GDM1 (cell line): ENCODE measurements around the gene MCC.

Source experiments
- DNase-seq: peaks from one replicate; lab custom pipeline; 2025; lab: John Stamatoyannopoulos, UW

MCC gene

DNA sequence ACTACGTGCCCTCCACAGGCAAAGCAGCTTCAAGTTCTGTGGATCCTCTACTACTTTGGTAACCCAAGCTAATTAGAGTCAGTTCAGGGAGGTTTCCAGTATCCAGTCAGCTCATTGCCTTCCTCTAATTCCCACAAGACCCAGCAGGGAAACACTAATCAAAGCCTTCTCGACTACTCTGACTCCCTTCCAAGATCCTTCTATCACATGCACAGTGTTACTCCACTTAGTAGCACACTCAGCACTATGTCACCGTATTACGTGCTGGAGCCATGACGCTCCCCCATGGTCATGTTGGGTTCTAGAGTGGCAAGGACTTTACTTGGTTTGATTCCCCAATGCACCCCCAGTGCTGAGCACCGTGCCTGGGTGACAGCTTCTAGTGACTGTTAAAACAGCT, 458.6 kb downstream of the MCC start:
- DNase-seq = no peak

DNA sequence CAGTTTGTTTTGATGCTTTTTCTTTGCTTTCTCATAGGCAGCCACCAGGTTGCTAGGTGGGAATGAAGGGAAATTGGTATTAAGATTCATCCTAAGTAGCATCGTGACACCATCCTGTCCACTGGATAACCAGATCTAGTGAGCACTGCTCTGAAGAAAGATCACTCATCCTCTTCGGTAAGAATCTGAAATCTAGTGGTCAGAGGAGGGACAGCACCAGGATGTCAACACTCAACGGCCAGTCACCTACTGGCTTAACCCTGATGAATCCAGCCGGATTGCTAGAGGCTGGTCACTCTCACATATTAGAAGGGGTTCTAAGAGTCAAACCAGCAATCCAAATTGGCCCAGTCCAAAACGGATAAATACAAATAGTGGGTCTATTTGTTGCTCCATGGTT, 460.8 kb downstream of the MCC start:
- no peak for DNase-seq

DNA sequence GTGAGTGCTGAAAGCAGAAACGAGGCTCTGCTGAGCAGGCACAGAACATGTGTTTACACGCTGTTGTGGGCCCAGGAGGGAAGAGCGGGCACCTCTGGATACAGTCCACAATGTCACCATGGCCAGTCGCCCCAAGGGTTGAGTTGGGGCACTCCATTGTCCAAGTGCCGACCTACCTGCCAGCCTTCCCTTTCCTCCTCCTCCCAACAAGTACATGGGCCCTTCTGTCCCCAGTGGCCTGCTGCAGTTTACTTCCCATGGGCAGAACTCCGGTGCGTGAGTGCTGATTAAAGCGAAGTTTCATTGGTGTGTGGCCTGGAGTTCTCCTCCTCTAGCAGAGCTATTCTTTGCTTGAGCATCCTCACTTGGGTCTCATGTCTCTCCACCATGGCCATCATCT, 461.2 kb downstream of the MCC start:
- no peak for DNase-seq

DNA sequence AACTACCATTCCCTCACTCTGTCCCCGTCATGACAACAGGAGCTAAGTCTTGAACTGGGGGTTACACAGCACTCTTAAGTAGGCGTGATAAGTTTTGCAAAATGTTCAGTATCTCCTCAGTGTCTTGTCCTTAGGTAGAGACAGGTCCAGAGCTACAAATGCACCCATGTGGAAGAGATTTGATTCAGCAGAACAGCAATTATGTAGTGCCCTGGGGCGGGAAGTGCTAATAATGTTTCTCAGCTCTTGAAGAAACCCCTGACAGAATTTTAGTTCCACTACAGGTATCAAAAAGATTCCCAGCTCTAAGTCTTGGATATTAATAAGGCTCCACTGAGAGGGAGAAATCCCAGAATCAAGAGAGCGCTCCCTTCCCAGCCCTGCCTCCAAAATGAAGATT, 462.0 kb downstream of the MCC start:
- DNase-seq = no peak

DNA sequence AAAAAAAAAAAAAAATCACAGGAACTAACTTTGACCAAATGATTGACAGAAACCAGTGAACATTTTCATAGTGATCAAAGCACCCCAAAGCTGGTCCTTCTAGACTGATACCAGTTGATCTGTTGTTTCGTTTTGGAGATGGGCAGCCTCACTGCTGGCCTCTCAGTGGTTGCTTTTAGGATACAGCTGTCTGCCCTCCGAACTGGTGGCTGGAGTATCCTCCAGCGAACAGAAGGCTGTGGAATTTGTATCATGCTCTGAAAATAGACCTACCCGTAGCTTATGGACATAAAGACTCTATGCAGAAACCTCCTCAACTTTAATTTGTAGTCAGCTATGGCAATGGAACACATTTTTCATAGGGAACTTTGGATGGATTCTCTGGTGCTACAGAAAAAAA, 462.7 kb downstream of the MCC start:
- DNase-seq = no peak

DNA sequence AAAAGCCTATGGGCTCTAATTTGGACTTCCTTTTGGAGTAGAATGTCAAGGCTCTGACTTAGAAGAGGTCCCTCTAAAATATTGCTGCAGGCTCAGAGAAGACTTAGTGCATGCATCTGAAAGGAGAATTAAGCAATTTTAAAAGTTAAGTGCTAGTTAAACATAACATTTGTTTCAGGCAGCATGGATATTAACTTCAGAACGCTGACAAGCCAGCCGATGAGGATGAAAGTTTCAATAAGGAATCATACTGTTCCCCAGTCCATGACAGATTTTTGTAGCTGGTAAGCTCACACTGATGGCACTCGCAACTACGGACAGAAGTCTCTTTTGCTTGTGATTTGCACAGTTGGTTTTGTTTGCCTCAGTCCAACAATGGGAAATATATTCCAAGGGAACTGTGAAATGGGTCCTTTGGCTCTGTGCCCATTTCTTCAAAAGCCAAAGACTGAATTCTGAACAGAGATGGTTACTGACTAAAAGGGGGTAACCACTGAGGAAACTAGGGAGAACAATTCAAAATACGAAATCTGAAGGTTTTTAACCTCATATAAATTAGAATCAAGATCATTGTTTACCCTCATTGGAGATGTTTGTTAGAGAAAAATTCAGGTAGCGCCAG, 464.1 kb downstream of the MCC start:
- no peak for DNase-seq

DNA sequence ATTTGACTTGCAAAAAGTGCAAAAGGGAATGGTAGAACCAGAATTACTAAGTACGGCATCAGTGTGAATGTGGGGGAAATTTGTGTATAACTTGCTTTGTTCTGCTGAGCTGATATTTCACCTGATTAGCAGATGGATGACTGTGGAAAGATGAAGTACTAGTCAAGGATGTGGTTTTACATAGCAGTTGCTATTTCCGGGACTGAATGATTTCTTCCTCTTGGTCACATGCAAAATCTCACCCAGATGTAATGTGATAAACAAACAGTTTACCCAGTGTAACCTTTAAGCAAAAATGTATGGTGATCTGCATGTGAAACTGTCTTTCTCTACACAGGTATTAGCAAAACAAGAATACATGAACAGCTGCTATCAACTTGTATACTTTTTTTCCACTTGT, 465.6 kb downstream of the MCC start:
- DNase-seq = no peak

DNA sequence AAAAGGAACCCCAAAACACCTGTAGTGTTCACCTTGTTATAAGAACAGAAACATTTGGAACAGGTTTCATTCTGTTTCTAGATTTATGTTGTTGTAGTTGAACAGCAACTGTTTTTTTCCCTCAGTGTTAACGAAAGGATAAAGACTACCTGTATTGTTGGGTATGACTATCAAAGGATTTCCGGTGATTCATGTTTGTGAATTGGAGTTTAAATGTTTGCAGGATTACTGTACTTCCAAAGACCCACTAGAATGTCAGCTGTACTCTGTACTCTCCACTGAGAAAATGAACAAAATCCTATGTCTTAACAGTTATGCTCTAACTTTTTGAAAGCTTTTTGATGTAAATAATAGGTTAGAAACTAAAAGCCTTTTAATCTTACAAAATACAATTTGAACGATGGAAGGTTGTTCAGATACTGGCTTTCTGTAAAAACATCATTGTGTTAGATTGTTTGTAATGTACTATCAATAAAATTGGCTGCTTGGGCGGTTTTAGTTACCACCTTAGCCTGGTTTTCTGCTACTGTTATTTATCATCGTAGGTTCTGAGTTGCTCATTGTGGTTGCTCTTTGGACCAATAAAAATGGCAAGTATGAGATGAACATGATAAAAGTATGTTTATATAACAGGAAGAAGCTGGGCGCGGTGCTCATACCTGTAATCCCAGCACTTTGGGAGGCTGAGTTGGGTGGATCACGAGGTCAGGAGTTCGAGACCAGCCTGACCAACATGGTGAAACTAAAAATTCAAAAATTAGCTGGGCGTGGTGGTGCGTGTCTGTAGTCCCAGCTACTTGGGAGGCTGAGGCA, 467.6 kb downstream of the MCC start:
- DNase-seq = no peak

DNA sequence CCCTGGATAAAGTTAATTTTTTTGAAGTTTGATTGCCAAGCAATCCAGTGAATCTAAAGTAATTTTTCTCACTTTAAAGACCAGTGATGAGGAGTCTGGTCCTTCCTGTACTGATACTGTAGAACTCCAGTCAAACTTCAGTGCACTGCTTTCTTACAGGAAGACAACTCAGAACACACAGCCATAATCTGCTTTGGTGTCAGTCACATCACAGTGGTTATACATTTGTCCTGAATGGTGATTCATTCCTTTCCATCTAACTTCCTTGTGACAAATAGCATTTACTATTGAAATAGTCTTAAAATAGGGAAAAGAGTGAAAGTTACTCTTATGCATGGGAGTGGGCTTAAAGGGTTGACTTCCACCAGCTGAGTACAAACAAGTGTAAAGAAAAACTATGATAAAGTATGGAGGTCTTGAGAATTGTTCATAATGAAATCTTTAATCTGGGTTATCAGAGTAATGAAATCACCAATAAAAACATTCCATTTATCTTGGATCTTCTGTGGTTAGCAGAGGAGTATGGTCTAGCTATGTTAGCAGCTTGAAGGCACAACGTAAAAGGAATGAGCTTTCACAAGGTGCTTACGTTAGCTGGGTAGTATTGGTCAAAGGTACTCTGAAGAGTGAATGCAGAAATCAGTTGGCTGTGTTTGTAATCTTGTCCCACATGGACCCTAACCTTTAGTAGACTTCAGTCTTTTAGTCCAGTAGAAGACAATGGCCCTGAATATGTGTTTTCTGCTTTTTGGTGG, 470.2 kb downstream of the MCC start:
- DNase-seq = no peak

DNA sequence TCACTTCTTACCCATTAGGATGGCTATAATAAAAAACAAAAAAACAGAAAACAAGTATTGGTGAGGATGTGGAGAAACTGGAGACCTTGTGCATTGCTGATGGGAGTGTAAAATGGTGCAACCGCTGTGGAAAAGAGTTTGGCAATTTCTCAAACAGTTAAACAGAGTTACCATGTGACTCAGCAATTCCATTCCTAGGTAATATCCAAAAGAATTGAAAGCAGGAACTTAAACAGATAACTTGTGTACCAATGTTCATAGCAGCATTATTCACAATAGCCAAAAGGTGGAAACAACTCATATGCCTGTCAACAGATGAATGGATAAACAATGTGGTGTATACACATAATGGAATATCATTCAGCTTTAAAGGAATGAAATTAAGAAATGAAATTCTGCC, 482.8 kb downstream of the MCC start:
- DNase-seq = no peak

DNA sequence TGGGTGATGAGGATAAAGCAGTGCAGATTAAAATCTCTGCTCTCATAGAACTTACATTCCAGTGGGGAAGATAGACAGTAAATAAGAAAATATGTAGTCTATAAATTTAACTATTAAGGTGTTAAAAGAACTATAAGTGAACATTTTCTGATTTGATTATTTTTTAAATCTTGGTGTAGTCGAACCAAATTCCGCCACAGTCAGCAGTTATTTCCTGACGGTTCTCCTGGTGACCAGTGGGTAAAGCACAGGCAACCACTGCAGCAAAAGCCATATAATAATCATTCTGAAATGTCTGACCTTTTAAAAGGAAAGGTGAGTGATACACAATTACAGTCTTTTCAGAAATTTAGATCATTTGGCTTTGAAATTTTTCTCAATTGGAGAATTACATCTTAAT, 484.5 kb downstream of the MCC start:
- DNase-seq = no peak

DNA sequence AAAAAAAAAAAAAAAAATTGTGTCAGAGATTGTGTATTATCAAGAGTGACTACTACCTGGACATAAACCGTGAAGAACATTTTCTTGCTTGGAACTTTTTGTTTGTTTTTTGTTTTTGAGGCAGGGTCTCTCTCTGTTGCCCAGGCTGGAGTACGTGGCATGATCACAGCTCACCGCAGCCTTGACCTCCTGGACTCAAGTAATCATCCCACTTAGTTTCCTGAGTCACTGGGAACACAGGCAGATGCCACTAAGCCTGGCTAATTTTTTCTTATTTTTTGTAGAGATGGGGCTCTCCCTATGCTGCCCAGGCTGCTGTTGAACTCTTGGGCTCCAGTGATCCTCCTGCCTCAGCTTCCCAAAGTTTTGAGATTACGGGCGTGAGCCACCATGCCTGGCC, 485.8 kb downstream of the MCC start:
- DNase-seq = no peak

DNA sequence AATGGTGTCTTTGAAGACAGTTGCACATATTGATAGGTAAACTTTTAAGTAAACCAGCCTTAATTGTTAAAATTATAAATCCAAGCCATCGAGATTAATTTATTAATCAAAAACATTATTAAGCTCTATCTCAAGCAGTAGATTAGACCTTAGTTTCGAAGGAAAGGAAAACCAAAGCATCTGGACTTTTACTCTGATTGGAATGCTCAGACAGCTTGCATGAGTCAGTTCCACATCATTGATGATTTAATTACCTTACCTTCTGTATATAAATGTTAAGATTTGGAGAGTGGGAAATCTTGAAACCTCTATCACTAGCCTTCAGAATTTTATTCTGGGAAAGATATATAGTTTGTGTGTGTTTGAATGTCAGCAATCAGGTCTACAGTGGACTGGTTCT, 487.8 kb downstream of the MCC start:
- no peak for DNase-seq

DNA sequence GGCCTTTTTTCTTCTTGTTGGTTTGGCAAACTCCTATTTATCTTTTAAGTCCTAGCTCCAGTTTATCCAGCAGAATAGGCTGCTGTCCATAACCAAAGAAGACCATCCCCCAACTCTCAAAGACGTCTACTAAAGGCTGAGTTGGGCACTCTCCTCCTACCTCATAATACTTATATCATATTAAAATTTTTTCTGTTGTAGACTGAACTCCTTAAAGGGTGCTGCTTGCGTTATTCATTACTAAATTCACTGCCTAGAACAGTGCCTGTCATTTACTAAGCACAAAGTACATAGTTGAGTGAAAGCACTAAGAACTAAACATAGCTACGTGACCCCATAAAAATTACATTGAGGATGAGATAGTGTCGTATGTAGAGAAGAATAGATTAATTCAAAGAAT, 490.0 kb downstream of the MCC start:
- DNase-seq = no peak

DNA sequence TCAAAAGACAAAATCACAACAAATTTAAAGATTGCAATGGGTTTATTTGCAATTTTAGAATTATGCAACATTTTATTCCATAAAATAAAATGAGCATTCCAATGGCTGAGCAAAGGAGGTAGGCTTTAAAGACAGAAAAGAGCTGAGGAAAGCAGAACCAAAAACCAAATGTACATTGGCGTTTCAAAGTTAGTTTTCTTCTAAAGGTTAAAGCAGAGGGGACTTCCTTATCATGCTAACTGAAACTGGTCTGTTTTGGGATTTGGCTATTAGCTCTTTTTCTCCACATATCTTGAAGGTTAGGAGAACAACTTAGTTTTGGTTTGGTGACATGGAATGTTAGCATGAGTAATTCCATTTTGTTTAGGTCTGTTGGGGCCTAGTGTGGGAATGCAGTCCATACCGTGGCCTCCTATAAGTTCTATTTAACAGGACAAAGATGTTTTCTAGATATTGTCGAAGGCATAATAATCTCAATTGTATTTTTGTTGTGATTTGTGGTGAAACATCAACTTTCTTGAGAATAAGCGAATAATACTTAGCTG, 491.4 kb downstream of the MCC start:
- DNase-seq = no peak

DNA sequence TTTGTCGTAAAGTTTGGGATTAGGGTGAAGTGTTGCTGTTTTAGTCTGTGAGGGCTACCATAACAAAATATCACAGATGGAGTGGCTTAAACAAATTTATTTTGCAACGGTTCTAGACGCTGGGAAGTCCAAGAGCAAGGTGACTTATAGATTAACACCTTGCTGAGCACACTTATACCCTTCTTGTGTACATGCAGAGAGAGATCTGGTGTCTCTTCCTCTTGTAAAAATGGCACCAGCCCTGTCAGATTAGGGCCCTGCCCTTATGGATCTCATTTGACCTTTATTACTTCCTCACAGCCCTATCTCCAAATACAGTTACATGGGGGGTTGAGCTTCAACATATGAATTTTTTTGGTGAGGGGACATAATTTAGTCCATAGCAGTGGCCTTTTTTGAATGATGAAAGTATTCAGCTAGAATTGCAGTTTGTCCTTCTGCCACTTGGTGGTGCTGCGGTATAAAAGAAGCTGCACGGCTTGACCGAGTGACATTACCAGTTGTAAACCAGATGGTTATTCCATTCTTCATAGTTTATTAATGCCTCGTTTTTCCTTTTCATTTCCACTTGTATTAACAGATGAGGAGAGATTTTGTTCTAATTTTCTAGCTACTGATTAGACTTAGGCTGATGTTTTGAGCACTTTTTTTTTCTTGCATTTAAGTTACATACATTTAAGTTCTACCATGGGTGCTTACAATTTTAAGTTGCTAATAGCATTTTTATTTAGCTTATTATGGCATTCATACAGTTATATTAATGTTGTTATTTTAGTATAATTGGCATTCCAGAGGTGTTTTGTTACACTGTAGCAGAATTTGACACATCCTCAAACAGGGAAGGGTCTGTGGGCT, 492.3 kb downstream of the MCC start:
- DNase-seq = peak; percentile 3

DNA sequence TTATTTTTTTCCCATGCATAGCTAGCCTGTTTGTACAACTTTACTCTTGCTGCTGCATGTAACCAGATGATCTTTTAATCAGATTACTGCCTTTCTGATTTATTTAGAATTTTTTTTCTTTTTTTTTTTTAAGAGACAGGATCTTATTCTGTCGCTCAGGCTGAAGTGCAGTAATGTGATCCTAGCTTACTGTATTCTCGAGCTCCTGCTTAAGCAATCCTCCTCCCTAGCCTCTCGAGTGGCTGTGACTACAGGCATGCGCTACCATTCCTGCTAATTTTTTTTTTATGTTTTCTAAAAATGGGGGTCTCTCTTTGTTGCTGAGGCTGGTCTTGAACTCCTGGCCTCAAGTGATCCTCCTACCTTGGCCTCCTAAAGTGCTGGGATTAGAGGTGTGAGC, 502.0 kb downstream of the MCC start:
- DNase-seq = no peak

DNA sequence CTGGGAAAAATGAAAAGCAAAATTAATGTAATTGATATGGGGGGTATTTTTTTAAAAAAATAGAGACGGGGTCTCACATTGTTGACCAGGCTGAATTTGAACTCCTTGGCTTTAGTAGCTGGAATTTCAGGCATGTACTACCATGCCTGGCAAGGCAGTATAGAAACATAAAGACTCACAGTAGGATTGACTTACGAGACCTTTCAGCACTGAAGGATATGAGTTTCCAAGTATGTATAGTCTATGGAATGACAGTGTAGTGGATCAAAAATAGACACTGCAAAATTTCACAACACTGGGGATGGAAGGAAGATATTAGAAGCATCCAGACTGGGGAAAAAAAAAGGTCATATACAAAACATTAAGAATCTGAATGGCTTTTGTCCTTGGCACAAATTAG, 504.9 kb downstream of the MCC start:
- no peak for DNase-seq

DNA sequence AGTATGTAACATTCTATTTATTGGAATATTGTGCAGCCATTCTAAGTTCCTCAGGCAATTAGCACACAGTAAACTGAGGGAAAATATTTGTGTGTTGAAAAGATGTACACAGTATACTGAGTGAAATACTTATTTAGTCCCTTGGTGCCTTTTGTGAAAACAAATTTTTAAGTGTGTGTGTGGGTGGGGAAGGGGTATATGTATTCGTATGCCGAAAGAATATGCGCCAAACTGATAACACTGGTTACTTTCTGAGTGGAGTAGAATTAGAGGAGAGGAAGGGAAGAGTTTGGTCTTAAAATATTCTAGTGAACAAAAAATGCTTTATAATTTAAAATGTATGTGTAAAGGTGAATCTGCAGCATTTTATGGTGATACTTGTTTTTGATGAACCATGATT, 508.5 kb downstream of the MCC start:
- no peak for DNase-seq

DNA sequence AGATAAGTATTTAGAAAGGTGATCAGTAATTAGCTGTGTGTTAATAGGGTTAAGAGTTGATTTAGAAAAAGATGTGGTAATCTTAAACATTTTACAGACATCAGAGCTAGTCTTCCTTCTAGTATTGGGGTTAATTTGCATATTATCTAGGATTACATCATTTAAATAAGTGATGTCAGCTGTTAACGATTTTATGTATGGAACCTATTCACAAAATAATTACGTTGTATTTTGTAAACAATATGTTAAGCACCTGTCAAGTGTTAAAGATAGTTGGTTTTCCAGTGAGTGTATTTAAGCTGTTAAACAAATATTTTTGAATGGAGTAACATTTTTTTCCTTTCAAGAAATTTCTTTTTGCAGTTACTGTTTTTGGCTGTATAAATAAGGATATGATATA, 509.4 kb downstream of the MCC start:
- DNase-seq = no peak

DNA sequence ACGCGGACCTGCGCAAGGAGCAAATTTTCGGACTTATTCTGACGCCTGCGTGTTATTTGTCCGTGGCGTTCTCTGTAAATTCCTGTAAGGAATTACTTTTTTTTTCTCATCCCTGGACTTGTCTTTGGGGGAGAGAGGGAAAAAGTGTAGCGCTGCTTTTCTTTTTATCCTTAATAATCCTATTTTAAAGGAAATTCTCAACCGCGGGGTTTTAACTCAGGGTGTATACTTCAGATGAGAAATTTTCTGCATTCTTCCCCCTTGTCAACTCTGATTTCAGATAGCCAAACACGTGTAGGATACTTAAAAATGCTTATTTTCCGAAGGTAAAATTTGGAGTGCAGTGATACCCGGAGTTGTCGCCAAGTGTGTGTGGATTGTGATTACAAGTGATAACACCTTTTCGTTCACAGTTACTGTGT, 510.8 kb downstream of the MCC start:
- no peak for DNase-seq
